Measurements from ENCODE around the gene PON3.
"Not testable (repeated sequence)": the region's sequence is repeated elsewhere in the genome, so short reads cannot be mapped to it uniquely, and the experiment has no call there.

The PON3 gene

DNA sequence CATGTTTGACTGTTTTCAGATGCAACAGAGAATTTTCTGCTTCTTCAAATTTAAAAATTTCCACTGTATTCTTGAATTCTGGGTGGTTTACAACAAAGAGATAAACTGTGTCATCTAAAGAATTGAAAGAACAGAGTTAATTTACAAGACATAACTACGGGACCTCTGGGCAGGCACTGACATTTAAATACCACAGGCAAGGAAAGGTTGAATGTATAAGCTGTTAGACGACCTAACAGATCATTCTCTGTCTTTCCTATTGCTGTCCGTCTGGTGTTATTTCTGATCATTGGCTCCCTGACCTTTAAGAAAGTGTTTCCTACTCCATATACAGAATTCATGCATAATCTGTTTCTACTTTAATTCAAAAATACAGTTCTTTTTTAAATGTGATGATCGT, 15.5 kb upstream of the PON3 start:
- DNase-seq, result no peak

DNA sequence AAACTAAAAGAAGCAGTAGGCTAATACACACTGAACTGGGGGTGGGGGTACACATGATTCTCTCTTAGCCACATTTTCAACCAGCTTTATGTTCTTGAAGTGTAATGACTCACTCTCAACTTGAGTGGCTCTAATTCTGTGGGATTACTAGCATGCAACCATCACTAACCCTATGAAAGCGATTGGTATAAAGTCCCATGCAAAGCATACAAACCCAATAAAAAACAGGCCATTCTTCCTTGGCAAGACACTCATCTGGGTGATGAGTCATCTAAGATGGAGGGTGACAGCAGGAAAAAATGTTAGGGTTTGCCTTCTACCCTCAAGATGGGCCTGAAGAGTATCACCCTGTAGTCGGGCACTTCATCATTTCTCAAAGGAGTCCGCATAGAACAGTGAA, 14.9 kb upstream of the PON3 start:
- DNase-seq, result no peak

DNA sequence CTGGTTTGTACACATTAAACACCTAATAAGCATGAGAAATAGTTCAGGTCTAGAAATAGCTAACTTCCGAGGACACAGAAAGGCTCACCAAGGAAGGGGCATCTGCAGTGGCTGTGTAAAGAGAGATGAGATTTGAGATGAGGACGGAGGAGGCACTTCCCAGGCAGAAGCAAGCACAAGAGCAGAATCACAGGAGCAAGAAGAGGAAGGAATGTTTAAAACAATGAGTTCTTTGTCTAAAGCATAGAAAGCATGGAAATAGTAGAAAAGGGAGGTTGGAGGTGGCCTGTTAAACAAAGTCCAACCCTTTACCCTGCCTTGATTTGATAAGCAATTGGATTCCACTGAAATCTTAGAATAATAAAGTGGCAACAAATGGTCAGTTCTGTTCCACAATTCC, 11.6 kb upstream of the PON3 start:
- DNase-seq, result no peak

DNA sequence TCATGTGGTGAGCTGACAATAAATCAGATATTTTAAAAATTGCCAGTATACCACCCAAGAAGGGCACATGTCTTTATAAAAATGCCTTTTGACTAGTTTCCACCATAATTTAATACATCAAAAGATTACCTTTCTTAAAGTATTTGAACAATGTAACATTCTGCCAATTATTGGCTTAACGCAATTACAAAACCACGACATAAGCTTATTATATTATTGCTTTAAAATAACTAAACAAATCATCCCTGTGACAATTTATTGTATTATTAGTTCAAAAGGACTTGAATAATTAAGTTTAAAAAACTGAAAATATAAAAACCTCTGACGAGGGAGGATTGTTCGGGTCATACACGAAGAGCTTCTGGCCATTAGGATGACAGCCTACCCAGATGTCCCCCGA, 9.6 kb upstream of the PON3 start:
- DNase-seq, result no peak

DNA sequence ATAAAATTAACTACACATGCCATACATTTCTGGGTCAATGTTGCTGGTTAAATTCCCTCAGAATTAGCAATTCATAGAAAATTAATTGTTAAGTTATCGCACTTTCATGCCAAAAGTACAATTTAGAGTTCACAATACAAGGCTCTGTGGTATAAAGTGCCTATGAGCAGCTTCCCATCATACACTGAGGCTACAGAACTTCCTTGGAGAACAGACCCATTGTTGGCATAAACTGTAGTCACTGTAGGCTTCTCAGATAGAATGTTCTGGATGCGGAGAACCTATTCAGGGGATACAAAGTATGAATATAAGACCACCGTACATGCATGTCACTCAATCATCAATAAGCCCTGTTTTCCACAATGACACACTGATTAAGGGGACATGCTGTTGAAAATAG, 9.0 kb upstream of the PON3 start:
- DNase-seq, result no peak

DNA sequence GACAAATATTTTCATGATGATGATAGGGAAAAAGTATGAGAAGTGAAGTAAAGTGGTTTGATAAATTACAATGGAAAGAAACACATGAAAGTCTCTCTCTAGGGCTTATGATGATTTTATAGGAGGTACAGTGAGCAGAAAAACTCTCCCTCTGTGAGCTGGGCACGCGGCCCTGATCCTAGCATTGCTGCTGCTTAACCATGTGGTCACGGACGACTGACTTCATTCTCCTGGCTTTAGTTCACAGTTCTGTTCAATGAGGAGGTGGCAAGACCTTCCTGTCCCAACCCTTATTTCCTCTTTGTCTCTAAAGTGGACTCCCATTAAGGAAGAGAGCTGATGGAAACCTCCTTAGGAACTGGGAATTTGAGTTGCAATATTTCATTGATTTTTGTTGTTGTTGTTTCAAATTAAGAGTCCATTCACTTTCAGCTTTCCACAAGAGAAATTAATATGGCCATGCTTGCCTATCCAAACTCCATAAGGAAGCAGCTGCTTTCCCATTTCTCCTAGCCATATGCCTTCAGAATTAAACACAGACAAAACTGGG, 8.2 kb upstream of the PON3 start:
- no peak for DNase-seq

DNA sequence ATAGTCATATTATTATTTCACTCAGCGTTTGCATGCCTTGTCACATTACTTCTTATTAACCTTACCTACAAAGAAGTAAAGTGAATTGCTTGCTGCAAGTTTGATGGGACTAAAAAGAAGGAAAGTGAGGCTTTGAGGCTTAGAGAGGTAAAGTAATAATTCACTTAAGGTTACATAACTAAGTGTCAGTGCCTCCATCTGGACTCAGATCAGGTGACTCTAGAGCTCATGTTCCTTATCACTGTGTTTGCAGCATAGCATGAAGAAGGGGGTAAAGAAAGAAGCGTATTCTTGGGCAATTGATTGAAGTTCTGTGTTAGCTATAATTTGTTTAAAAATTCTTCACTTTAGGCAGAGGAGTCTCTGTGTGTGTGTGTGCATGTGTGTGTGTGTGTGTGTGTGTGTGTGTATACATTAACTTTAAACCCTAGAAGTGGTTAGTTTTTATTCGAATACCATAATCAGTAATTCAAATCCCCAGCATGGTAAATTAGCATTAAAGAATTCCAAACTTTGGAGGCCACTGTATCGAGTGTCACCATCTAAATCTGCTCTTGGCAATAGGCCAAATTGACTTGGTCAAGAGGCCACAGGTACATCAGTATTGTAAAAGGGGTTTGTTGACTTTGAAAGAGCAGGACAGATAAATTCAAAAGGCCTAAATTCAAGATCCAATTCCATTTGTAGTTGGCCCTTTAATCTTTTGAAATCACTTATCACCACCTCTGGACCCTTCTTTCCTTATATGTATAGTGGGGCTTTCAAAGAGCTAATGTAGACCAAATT, 2.2 kb upstream of the PON3 start:
- no peak for DNase-seq

DNA sequence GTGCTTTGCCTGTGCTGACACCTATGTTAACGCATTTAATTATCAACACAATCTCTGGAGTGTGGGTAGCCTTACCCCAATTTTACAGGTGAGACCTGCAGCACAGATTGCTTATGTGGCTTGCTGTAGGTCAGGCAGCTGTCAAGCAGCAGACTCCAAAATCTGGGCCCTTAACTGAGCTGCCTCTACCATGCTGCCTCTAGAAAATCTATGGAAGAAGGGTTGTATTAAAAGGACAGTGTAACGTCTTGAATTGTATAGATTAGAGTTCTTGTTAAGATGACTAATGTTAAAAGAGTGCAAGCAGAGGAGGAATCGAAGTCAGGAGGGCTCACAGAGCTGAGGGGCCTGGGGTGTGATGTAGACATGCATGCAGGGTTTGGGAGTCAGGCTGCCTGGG, 1.2 kb upstream of the PON3 start:
- DNase-seq, result no peak

DNA sequence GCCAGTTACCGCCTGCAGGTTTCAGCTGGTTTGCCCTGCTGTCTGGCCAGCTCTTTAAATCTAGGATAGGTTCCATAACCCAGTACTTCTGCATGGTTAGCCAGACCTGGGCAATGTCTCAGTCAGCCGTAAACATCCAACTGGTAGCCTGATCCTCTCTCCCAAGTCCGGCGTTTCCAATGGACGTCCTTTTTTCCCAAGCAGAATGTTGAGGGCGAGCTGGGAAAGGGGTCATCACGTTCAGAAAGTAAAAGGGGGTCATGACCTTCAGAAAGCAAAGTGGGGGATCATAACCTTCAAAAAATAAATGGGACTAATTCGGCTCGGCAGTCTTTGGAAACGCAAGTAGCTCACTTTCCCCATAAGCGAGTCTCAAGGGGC, 430 bp downstream of the PON3 start:
- no peak for DNase-seq

DNA sequence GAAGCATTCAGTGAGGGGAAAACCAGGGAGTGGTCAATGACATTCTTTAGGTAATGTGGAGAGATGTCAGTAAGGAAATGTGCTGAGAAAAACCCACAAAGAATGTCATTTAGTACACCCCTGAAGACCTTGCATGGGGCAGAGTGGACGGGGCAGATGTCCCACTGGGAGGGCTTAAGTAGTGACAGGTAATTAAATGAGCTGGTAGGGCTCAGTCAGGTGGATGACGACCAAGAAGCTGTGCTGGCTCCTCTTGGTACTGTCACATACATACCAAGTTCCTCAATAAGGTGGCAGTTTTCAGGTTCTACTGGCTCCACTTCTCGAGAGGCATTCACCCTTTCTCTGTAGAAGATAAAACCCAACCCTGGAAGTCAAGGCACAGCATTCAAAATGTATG, 1.8 kb downstream of the PON3 start:
- no peak for DNase-seq

DNA sequence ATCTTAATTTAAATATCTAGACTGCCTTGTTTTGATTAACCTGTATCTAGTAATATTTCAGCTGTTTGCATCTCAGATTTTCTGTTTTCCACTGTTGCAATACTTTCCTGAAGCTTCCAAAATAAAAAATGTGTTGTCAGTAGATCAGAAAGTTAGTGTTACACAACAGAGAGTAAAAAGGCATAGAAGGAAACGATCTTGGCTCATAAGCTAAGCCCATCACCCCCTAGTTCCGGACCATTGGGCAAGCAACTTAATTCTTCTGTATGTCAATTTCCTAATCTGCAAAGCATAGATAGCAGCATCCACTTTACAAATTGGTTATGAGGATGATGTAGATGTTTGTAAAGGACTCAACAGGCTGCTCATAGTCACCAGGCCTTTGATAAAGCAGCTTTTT, 4.4 kb downstream of the PON3 start:
- no peak for DNase-seq

DNA sequence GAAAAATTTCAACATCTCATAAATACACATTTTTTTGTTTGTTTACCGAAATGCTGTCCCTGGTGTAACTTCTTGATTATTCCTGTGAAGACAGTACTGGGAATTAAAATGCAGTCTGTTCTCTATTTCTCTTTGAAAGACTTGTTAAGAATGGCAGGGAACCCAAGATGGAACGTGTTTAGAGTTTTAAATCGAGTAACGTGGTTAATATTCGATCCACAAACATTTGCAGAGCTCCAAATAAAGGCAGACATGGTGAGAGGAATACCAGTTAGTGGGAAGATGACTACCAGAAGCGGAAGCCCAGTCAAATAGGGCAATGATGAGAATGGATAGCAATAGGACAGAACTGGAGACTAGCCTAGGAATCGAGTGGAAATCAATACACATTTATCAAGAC, 6.7 kb downstream of the PON3 start:
- DNase-seq, result no peak

DNA sequence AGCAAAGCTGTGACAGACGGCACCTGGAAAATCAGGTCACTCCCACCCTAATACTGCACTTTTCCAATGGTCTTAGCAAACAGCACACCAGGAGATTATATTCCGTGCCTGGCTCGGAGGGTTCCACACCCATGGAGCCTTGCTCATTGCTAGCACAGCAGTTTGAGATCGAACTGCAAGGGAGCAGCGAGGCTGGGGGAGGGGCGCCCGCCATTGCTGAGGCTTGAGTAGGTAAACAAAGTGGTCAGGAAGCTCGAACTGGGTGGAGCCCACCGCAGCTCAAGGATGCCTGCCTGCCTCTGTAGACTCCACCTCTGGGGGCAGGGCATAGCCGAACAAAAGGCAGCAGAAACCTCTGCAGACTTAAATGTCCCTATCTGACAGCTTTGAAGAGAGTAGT, 16.7 kb downstream of the PON3 start:
- not testable (repeated sequence) for DNase-seq

DNA sequence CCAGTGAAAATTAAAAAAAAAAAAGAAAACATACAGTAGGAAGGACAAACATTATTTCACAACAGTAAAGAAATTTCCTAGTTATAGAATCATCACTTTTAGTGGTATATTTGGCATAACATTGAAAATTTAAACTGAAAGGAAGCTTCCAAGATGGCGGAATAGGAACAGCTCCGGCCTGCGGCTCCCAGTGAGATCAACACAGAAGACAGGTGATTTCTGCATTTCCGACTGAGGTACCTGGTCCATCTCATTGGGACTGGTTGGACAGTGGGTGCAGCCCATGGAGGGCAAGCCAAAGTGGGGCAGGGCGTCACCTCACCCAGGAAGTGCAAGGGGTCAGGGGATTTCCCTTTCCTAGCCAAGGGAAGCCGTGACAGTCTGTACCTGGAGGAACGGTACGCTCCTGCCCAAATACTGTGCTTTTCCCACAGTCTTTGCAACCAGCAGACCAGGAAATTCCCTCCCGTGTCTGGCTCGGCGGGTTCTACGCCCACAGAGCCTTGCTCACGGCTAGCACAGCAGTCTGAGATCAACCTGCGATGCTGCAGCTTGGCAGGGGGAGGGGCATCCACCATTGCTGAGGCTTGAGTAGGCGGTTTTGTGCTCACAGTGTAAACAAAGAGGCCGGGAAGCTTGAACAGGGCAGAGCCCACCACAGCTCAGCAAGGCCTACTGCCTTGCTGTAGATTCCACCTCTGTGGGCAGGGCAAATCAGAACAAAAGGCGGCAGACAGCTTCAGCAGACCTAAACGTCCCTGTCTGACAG, 19.4 kb downstream of the PON3 start:
- DNase-seq, result no peak

DNA sequence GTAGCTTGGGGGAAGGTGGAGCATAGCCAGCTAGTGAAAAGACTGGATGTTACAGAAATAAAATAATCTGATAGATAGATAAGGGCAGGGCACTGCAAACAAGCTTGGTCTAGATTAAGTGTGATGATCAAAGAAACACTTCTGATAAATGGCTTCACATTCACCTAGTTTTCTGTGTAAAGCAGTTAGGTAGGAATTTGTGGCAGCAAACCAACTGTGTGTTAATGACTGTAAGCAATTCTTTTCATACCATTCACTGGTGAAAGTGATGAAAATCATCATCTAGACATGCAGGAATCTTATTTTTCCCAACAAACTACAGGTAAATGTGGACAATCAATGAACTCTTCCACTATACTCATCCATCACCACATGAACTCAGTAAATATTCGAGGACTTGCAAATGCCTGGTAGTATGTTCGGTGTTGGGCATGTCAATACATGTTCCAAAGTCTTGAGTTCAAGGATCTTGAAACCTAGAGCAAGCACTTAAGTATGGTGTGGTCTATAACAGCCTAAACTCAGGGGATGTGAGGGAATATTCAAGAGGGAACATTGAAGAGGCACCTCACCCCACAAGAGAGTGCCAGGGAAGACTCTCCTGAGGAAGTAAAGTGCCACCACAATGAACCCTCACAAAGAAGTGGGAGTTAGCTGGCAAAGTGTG, 20.5 kb downstream of the PON3 start:
- DNase-seq, result no peak

DNA sequence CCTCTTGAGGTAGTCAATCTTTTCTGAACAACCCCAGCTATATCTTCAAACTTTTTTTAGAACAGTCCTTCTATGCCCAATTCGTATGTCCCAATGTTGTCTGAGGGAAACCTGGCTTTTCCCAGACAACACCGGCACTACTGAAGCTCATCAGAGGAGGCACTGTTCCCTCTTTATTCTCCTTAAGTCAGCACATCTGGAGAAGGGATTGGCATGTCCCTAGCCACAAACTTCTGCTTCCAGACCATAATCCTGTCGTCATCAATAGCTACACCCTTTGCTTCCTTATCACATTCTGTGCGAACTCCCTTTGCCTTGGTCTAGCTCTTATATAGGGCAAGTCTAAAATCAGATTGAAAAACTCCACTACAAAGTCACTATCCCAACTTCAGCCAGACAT, 22.9 kb downstream of the PON3 start:
- DNase-seq, result no peak

DNA sequence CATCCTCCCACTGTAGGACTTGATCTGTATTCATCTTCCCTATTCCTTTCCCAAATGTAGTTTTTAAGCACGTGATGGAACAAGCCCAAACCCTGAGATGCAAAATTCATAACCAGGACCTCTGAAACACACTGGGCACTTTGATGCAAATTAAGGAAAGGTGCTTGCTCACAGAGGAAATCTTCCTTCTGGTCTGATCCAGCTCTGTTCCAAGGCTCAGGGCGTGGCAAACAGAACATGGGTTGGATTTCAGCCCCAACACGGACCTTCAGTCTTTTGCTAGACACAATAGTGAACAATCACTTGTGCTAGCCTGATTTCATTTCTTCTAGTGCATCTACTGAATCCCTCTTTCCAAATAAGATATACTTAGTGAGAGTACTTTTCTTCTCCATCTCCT, 27.9 kb downstream of the PON3 start:
- no peak for DNase-seq

DNA sequence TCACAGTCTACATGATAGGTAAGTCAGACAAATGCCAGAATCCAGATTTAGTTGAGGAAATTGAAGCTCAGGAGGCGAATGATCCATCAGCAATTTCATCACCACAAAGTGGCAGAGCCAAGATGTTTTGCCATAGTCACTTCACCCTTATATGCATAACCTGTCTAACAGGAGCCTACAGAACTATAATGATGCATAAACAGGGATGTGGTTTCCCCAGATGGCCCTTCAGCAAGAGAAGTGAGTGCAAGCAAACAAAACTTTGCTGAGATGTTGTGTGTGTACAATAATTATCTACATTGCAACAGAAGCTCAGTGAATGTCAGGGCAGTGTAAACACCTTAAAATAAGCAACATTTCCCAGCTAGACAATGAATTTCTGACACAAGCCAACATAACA, 28.6 kb downstream of the PON3 start:
- DNase-seq, result no peak

DNA sequence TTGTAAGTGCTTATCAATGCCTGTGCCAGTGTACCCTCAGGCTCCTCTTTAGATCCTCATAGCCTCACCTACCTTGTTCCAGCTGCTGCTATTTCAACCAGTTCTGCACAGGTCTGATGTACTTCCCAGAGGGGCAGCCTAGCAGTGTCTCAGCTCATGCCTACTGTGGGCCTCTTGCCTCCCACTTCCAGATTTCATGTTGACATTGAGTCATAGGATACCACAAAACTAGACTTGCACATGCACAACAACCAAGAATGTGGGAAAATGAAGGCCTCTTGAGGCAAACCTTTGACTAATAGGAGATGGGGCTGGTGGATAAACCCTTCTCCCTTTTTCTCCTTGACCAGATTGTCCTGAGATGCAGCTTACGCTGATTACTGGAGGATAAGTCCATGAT, 31.0 kb downstream of the PON3 start:
- no peak for DNase-seq

DNA sequence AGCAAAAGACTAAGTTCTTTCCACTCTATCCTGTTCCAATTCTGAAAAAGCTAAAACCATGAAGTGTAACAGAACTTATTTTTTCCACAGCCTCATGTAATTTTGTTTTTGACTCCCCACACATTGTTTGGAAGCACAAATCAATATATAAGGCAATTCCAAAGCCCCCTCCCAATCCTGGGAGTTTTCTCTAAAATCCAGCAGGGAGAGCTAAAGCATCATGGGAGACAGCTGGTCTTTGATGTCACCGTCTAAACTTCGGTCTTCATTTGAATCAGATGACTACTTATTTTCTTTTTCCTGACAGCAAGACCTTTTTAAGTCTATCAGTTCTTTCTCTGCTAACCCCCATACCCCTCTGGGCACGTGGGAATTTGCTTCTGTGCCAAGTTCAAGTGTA, 38.6 kb downstream of the PON3 start:
- no peak for DNase-seq

DNA sequence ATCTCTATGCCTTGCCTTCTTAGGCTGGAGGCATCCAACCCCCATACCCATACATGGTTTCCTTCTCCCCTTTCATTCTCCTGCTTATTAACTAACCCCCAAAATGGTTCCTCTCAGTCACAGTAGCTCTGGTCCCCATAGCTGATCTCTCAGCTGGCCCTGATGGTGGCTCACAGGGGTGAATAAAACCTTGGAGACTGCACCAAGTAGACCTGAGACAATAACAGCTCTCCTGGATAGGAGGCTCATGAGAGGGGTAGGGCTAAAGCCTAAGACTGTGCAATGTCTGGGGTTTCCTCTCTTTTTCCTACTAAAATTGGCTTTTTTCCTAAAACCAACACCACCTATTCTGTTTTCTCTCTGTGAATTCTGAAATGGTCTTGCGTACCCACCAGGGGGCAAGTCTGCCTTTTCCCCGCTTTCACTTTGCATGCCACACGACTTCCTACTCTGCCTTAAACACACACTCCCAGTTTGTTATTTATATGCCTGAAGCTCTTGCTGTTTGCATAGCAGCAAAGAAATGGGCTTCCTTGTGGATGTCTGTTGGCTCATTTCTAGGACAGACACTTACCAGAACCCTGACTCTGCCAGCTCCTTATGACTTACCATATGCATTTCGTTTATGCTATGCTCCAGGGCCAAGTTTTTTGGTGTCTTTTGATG, 53.4 kb downstream of the PON3 start:
- no peak for DNase-seq

DNA sequence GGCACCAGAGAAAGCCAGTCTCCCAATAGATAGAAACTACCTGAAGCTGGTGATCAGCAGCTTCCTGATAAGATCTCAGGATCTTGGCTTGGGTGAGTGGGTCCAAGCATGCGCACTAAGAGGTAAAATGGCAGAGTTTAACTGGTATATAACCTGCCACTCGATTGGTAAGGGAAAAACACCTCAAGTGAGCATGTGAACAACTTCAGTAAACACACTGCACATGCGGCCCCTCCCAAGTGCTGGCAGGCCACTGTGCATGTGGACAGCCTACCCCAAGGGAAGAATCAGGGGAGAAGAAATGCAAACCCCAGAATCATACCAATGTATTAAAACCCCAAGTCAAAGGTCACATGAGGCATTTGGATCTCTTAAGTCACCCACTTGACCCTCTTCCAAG, 54.1 kb downstream of the PON3 start:
- no peak for DNase-seq

DNA sequence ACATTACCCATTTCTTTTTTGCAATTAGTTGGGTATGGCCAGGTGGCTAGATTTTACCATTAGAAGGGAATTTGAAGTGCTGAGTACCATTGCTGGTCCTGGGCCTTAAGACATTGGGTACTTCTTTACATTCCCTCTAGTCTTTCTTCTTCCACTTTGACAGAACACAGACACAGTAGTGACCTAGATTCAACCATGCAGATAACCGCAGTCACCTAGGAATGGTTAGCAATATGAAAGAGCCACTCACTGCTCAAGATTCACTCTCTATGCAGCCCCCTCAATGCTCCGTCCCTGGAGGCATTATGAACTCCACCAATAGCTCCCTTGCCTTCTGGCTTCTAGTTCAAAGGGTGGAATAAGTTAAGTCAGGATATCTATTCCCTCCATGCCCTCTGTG, 55.7 kb downstream of the PON3 start:
- no peak for DNase-seq

All from stimulated activated CD4-positive, alpha-beta T cell treated with anti-CD3 and anti-CD28 coated beads, Interleukin-15, amount 100 ng/mL, for 24 hours (primary cell).